Esophagus muscularis mucosa (tissue), 3 donors: ENCODE data around the gene CDH5.

Experiments used
- POLR2A ChIP-seq: fragments of 450-650 bp; IDR thresholded peaks from one replicate; pipeline ENCODE4 v1.6.1; 2017; ENCODE audit warnings: antibody characterized with exemption, moderate library complexity, mild to moderate bottlenecking, low read depth
- POLR2AphosphoS5 ChIP-seq, 2 donors: sonication (generic); formaldehyde crosslinking; IDR thresholded peaks; one replicate each; pipeline ENCODE4 v1.6.1; 2017; ENCODE audit warnings: antibody characterized with exemption in 2 of 2
- TF ChIP-seq, protein P1 (sequence below), 3 experiments: fragments of 200-600 bp in 2 of 3; fragments of 450-650 bp in 1 of 3; sonication (generic) in 2 of 3; IDR thresholded peaks; one replicate each; pipeline ENCODE4 v1.5.1; 2017 to 2019; ENCODE audit warnings: antibody characterized with exemption in 3 of 3, mild to moderate bottlenecking in 2 of 3, moderate library complexity in 1 of 3

DNA sequence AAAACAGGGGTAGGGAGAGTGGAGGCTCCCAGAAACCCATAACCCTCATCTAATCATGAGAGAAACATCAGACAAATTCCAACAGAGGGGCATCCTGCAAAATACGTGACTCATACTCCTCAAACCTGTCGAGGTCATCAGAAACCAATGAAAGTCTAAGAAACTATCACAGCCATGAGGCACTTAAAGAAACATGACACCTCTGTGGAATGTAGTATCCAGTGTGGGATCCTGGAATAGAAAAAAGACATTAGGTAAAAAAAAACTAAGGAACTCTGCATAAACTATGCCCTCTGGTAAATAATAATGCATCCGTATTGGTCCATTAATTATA lies 16.4 kb downstream of the CDH5 start:
- TF ChIP-seq, protein P1, sequence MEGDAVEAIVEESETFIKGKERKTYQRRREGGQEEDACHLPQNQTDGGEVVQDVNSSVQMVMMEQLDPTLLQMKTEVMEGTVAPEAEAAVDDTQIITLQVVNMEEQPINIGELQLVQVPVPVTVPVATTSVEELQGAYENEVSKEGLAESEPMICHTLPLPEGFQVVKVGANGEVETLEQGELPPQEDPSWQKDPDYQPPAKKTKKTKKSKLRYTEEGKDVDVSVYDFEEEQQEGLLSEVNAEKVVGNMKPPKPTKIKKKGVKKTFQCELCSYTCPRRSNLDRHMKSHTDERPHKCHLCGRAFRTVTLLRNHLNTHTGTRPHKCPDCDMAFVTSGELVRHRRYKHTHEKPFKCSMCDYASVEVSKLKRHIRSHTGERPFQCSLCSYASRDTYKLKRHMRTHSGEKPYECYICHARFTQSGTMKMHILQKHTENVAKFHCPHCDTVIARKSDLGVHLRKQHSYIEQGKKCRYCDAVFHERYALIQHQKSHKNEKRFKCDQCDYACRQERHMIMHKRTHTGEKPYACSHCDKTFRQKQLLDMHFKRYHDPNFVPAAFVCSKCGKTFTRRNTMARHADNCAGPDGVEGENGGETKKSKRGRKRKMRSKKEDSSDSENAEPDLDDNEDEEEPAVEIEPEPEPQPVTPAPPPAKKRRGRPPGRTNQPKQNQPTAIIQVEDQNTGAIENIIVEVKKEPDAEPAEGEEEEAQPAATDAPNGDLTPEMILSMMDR (IDR thresholded peaks at IDR 0.05) = no peak
- TF ChIP-seq POLR2A = no peak
- no peak for TF ChIP-seq POLR2AphosphoS5 (IDR thresholded peaks at IDR 0.05)
